ENCODE results near the gene STIM1. TPM values are rescaled to one million over a fixed set of nuclear protein-coding genes. Genes with fewer than 3 reads are reported as not detected.

The STIM1 gene
- total RNA-seq, 1 donor = 57.9 TPM

DNA sequence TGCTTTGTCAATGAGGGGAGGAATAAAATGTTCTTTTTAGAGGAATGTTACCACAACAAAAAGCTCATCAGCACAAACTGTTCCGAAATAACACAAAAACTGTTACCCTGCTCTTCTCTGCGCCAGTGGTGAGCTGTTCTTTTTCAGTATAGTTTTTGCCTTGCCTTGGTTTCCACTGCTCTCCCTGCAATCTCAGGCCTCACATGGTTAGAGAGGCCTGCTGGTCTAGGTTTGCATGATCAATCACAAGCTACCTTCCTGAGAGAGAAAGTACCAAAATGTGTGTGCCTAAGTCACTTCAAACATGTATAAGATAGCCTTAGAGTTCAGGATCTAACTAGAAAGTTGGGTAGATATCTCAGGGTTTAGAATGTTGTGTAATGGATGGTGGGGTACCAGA is 114.6 kb downstream of the STIM1 start:
- no peaks in the 10 kb centered on the region for H3K36me3 ChIP-seq (ENCODE audit: insufficient read depth, low read length)
- H3K4me1 ChIP-seq (ENCODE audit: insufficient read depth, low read length) = no peaks in the 10 kb centered on the region
- no peaks in the 10 kb centered on the region for H4K20me1 ChIP-seq (ENCODE audit: insufficient read depth, low read length)
- H3K79me2 ChIP-seq (ENCODE audit: insufficient read depth, low read length) = no peaks in the 10 kb centered on the region
- H3K27me3 ChIP-seq (ENCODE audit: insufficient read depth, low read length) = no peaks in the 10 kb centered on the region
- no peaks in the 10 kb centered on the region for H3K9me3 ChIP-seq (ENCODE audit: low read depth, low read length)
- TF ChIP-seq, protein P1, sequence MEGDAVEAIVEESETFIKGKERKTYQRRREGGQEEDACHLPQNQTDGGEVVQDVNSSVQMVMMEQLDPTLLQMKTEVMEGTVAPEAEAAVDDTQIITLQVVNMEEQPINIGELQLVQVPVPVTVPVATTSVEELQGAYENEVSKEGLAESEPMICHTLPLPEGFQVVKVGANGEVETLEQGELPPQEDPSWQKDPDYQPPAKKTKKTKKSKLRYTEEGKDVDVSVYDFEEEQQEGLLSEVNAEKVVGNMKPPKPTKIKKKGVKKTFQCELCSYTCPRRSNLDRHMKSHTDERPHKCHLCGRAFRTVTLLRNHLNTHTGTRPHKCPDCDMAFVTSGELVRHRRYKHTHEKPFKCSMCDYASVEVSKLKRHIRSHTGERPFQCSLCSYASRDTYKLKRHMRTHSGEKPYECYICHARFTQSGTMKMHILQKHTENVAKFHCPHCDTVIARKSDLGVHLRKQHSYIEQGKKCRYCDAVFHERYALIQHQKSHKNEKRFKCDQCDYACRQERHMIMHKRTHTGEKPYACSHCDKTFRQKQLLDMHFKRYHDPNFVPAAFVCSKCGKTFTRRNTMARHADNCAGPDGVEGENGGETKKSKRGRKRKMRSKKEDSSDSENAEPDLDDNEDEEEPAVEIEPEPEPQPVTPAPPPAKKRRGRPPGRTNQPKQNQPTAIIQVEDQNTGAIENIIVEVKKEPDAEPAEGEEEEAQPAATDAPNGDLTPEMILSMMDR (IDR thresholded peaks at IDR 0.05; ENCODE audit: extremely low read depth, low read depth, low read length) = no peak
- no peak overlapping the region for H3K4me2 ChIP-seq (ENCODE audit: insufficient read depth, low read length)
- H3K4me3 ChIP-seq (ENCODE audit: insufficient read depth, low read length) = no peak overlapping the region
- no peak overlapping the region for H2AFZ ChIP-seq (ENCODE audit: low read length)
- DNase-seq (ENCODE audit: insufficient read length, low spot score, missing footprints) = no peak
- H3K27ac ChIP-seq (ENCODE audit: low read depth, low read length) = no peak overlapping the region

DNA sequence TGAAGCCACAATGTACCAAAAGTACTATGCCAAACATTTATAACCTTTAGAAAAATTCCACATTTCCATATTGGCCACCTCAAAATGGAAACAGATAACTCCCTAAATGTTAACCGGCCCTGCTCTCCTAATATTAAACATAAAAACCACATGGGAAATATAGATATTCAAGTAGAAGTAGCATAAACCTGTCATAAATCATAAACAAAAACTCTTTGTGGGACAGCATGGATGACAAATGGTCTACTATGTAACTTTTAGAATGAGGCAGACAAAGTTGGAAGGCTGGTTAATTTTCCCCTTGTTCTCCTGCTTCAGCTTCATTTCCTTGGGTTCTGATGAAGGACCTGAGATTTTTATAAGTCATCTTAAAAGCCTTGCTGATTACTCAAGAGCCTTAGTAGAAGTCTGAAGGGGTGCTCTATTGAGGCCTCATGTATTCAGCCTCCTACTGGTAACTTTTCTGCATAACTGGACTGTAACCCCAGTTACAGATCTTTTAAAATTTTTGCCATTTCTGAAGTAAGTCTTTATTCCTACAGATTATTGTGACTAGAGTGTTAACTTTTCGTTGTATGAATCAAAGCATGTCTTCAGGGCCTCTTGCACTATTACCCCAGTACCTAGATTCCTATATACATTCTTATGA is 116.4 kb downstream of the STIM1 start:
- DNase-seq (ENCODE audit: insufficient read length, low spot score, missing footprints) = no peak
- H3K4me2 ChIP-seq (ENCODE audit: insufficient read depth, low read length) = no peak overlapping the region
- H3K9me3 ChIP-seq (ENCODE audit: low read depth, low read length) = no peaks in the 10 kb centered on the region
- H2AFZ ChIP-seq (ENCODE audit: low read length) = no peak overlapping the region
- TF ChIP-seq, protein P1 (IDR thresholded peaks at IDR 0.05; ENCODE audit: extremely low read depth, low read depth, low read length) = peak; percentile 48
- no peaks in the 10 kb centered on the region for H3K4me1 ChIP-seq (ENCODE audit: insufficient read depth, low read length)
- H3K79me2 ChIP-seq (ENCODE audit: insufficient read depth, low read length) = no peaks in the 10 kb centered on the region
- no peak overlapping the region for H3K27ac ChIP-seq (ENCODE audit: low read depth, low read length)
- H3K36me3 ChIP-seq (ENCODE audit: insufficient read depth, low read length) = no peaks in the 10 kb centered on the region
- H4K20me1 ChIP-seq (ENCODE audit: insufficient read depth, low read length) = no peaks in the 10 kb centered on the region
- no peak overlapping the region for H3K4me3 ChIP-seq (ENCODE audit: insufficient read depth, low read length)
- H3K27me3 ChIP-seq (ENCODE audit: insufficient read depth, low read length) = no peaks in the 10 kb centered on the region

DNA sequence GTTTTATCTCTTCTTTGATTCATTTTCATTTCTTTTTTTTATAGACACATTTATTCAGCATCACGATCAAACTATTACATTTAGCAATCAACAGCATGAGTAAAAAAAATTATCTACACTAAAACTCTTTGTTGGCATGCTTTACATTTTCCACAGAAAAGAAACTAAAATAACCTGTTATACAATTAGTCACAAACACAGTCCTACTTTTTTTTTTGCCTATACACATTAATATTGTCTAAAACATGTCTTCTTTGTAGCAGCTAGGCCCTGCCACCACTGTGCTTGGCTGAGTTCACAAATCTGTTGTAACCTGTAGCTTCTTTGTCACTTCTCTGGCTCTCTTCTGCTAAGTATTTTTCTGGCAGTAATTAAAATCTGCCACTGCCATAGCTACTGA is 117.0 kb downstream of the STIM1 start:
- no peaks in the 10 kb centered on the region for H3K27me3 ChIP-seq (ENCODE audit: insufficient read depth, low read length)
- DNase-seq (ENCODE audit: insufficient read length, low spot score, missing footprints) = no peak
- TF ChIP-seq, protein P1 (IDR thresholded peaks at IDR 0.05; ENCODE audit: extremely low read depth, low read depth, low read length) = no peak

DNA sequence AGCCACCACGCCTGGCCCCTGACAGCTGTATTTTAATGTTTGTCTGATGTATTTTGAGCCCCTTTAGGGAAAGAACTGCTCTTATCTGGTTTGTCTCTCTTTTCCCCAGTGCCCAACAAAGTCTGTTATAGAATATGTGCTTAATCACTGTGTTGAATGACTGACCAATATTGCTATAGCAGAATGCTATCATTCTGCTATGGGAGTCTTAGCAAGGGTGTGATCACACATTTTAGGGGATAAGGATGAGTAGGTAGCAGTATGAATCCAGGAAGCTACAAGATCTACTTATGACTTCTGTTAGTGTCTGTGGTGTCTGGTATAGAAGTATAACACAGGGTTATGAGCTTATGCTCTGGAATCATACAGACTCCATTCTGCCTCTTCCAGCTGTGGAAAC is 121.6 kb downstream of the STIM1 start:
- H2AFZ ChIP-seq (ENCODE audit: low read length) = no peak overlapping the region
- no peaks in the 10 kb centered on the region for H3K79me2 ChIP-seq (ENCODE audit: insufficient read depth, low read length)
- no peaks in the 10 kb centered on the region for H3K4me1 ChIP-seq (ENCODE audit: insufficient read depth, low read length)
- H3K9me3 ChIP-seq (ENCODE audit: low read depth, low read length) = no peaks in the 10 kb centered on the region
- TF ChIP-seq, protein P1 (IDR thresholded peaks at IDR 0.05; ENCODE audit: extremely low read depth, low read depth, low read length) = no peak
- H3K36me3 ChIP-seq (ENCODE audit: insufficient read depth, low read length) = no peaks in the 10 kb centered on the region
- H3K4me3 ChIP-seq (ENCODE audit: insufficient read depth, low read length) = no peak overlapping the region
- H3K27me3 ChIP-seq (ENCODE audit: insufficient read depth, low read length) = no peaks in the 10 kb centered on the region
- peaks cover 4% of the 10 kb centered on the region for H4K20me1 ChIP-seq (ENCODE audit: insufficient read depth, low read length)
- no peak overlapping the region for H3K27ac ChIP-seq (ENCODE audit: low read depth, low read length)
- no peak for DNase-seq (ENCODE audit: insufficient read length, low spot score, missing footprints)
- no peak overlapping the region for H3K4me2 ChIP-seq (ENCODE audit: insufficient read depth, low read length)

More for the DNA sequence above, 117.0 kb downstream of the STIM1 start:
- Histone ChIP-seq H3K9me3 (ENCODE audit: low read depth, low read length) (no peaks in the 10 kb centered on the region), H3K79me2 (ENCODE audit: insufficient read depth, low read length) (no peaks in the 10 kb centered on the region), H3K4me1 (ENCODE audit: insufficient read depth, low read length) (no peaks in the 10 kb centered on the region), H3K4me2 (ENCODE audit: insufficient read depth, low read length) (no peak overlapping the region), H3K36me3 (ENCODE audit: insufficient read depth, low read length) (no peaks in the 10 kb centered on the region), H2AFZ (ENCODE audit: low read length) (no peak overlapping the region), H4K20me1 (ENCODE audit: insufficient read depth, low read length) (no peaks in the 10 kb centered on the region), H3K4me3 (ENCODE audit: insufficient read depth, low read length) (no peak overlapping the region), H3K27ac (ENCODE audit: low read depth, low read length) (no peak overlapping the region)

Measured in osteoblast (primary cell).